VCaP (cell line): ENCODE measurements around the gene GDA.
A peak's percentile ranks its signal among the peaks of the same experiment; 100 is the strongest.

Experiments used
- H3K27ac ChIP-seq: fragments of 450-650 bp; 2 replicates; pipeline ENCODE4 v1.5.1; 2017
- TF ChIP-seq, protein P1 (sequence below): fragments of 450-650 bp; conservative IDR thresholded peaks from 2 replicates; pipeline ENCODE4 v1.5.1; 2017; ENCODE audit warnings: mild to moderate bottlenecking, moderate library complexity

Gene GDA

DNA sequence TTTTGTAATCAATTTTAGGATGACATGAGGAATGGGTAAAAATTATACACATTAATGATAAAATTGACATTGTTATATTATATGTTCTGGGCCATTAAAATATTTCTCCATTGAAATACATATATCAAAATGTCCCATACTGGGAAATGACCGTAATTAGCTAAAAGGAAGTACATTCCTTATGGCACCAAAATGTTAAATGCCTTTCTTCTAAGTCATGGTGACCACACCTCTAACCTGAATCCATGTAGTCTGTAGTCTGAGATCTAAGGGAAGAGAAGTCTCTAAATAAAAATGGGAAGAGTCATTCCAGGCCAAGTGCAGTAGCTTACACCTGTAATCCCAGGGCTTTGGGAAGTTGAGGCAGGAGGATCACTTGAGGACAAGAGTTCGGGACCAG is 10.0 kb upstream of the GDA start:
- H3K27ac ChIP-seq = no peak overlapping the region
- TF ChIP-seq, protein P1, sequence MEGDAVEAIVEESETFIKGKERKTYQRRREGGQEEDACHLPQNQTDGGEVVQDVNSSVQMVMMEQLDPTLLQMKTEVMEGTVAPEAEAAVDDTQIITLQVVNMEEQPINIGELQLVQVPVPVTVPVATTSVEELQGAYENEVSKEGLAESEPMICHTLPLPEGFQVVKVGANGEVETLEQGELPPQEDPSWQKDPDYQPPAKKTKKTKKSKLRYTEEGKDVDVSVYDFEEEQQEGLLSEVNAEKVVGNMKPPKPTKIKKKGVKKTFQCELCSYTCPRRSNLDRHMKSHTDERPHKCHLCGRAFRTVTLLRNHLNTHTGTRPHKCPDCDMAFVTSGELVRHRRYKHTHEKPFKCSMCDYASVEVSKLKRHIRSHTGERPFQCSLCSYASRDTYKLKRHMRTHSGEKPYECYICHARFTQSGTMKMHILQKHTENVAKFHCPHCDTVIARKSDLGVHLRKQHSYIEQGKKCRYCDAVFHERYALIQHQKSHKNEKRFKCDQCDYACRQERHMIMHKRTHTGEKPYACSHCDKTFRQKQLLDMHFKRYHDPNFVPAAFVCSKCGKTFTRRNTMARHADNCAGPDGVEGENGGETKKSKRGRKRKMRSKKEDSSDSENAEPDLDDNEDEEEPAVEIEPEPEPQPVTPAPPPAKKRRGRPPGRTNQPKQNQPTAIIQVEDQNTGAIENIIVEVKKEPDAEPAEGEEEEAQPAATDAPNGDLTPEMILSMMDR = no peak

- TF ChIP-seq, protein P1 = no peak
- no peak overlapping the region for H3K27ac ChIP-seq
Observed at GRCh38 chr9:72140586-72140985, 8.7 kb upstream of the GDA start.

DNA sequence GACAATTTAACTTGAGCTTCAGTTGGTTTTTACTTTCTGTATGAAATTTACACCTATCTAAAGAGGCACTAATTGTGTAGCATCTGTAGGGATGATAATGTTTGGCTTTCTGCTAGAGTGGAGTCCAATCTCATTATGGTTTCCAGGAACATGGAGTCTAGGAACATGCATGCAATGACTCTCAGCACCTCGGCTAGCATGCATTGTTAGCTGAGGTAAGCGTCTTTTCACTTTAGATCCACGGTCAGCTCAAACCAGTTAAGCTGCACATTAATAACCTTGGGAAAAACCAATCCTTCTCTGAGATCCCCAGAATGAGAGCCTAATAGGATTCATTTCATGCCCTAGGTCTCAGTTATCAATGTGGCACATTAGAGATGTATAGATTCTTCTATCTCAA is 7.8 kb upstream of the GDA start:
- H3K27ac ChIP-seq = no peak overlapping the region
- TF ChIP-seq, protein P1 = no peak

- TF ChIP-seq, protein P1 = no peak
- H3K27ac ChIP-seq = no peak overlapping the region
Observed at GRCh38 chr9:72144756-72145492, 4.3 kb upstream of the GDA start.

DNA sequence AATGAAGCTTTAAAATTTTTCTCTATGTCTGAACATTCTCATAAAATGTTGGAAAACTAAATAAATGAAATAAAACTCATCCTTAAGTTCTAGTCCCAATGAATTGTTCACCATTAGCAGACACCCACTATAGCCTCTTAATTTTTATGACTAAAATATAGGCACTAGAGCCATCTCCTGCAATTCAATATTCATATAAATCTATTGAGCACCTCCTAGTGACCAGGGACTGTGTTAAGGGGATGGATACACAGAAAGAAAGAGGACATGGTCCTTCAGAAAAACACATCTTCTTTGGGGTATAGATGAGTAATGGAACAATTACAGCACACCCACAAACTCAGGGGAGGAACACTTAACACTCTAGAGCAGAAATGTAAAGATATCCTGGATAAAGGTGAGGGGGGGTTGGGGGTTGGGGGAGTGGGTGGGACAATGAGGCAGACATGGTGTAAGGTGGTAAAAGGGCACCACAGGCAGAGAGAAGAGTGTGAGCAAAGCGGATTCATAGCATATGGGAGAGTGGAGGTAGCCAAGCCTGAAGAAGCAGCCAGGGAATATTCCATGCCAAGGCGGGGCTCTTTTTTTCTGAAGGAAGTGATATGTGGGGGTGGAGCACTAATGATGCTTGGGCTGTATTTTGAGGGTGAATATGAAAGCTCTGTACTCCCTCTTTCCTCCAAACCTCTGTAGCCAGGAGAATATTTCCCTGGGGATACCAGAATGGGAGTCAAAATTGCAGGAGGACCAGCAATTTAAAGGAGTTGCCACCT is 3.3 kb upstream of the GDA start:
- H3K27ac ChIP-seq = no peak overlapping the region
- TF ChIP-seq, protein P1 = no peak

- no peak overlapping the region for H3K27ac ChIP-seq
- TF ChIP-seq, protein P1 = no peak
Observed at GRCh38 chr9:72147676-72148075, 1.6 kb upstream of the GDA start.

GRCh38 chr9:72150127-72150526 is 887 bp downstream of the GDA start:
- TF ChIP-seq, protein P1 = no peak
- H3K27ac ChIP-seq = peak overlapping the region; percentile 54
